ENCODE results near the gene CACNA1G.

The CACNA1G gene

GRCh38 chr17:50631908-50632571, 71.5 kb downstream of the CACNA1G start:
- H3K27me3 ChIP-seq (ENCODE audit: insufficient read depth, low read length, poor library complexity), result peaks cover 31% of the 10 kb centered on the region
- no peak overlapping the region for H3K4me2 ChIP-seq (ENCODE audit: insufficient read depth, low read length)
- H3K79me2 ChIP-seq (ENCODE audit: insufficient read depth, low read length), result no peaks in the 10 kb centered on the region
- no peak overlapping the region for H2AFZ ChIP-seq (ENCODE audit: low read depth, low read length)
- H3K4me1 ChIP-seq (ENCODE audit: insufficient read depth, low read length), result no peaks in the 10 kb centered on the region
- DNase-seq, result no peak
- no peaks in the 10 kb centered on the region for H3K9me3 ChIP-seq (ENCODE audit: insufficient read depth, low read length, severe bottlenecking)
- no peak overlapping the region for H3K4me3 ChIP-seq (ENCODE audit: low read depth in 1 of 2, low read length in 2 of 2)
- no peak overlapping the region for H3K27ac ChIP-seq (ENCODE audit: low read length)
- no peak for TF ChIP-seq EZH2 (IDR thresholded peaks at IDR 0.05; ENCODE audit: borderline replicate concordance, low read depth, low read length, severe bottlenecking)
- TF ChIP-seq CTCF (IDR thresholded peaks at IDR 0.05; ENCODE audit: borderline replicate concordance, extremely low read depth, low read length, poor library complexity, severe bottlenecking), result no peak
- ATAC-seq (ENCODE audit: insufficient read depth, low read depth), result no peak
- no peak overlapping the region for H3K9ac ChIP-seq (ENCODE audit: low read depth, low read length)
- H4K20me1 ChIP-seq (ENCODE audit: insufficient read depth, low read length), result peaks cover 13% of the 10 kb centered on the region
- no peaks in the 10 kb centered on the region for H3K36me3 ChIP-seq (ENCODE audit: insufficient read depth, low read length)

- H3K9ac ChIP-seq (ENCODE audit: low read depth, low read length), result no peak overlapping the region
- no peak overlapping the region for H3K4me2 ChIP-seq (ENCODE audit: insufficient read depth, low read length)
- no peak overlapping the region for H3K27ac ChIP-seq (ENCODE audit: low read length)
- no peak overlapping the region for H2AFZ ChIP-seq (ENCODE audit: low read depth, low read length)
- H3K27me3 ChIP-seq (ENCODE audit: insufficient read depth, low read length, poor library complexity), result peaks cover 28% of the 10 kb centered on the region
- H3K79me2 ChIP-seq (ENCODE audit: insufficient read depth, low read length), result no peaks in the 10 kb centered on the region
- no peaks in the 10 kb centered on the region for H3K4me1 ChIP-seq (ENCODE audit: insufficient read depth, low read length)
- ATAC-seq (ENCODE audit: insufficient read depth, low read depth) (no peak), DNase-seq (no peak)
- H3K36me3 ChIP-seq (ENCODE audit: insufficient read depth, low read length), result no peaks in the 10 kb centered on the region
- no peak for TF ChIP-seq EZH2 (IDR thresholded peaks at IDR 0.05; ENCODE audit: borderline replicate concordance, low read depth, low read length, severe bottlenecking)
- TF ChIP-seq CTCF (IDR thresholded peaks at IDR 0.05; ENCODE audit: borderline replicate concordance, extremely low read depth, low read length, poor library complexity, severe bottlenecking), result no peak
- no peaks in the 10 kb centered on the region for H3K9me3 ChIP-seq (ENCODE audit: insufficient read depth, low read length, severe bottlenecking)
- H3K4me3 ChIP-seq (ENCODE audit: low read depth in 1 of 2, low read length in 2 of 2), result no peak overlapping the region
- H4K20me1 ChIP-seq (ENCODE audit: insufficient read depth, low read length), result peaks cover 13% of the 10 kb centered on the region
Measured at GRCh38 chr17:50632637-50633036, 72.1 kb downstream of the CACNA1G start.

GRCh38 chr17:50633683-50634082, 73.2 kb downstream of the CACNA1G start:
- Histone ChIP-seq H3K27me3 (ENCODE audit: insufficient read depth, low read length, poor library complexity) (peaks cover 18% of the 10 kb centered on the region), H2AFZ (ENCODE audit: low read depth, low read length) (no peak overlapping the region), H3K36me3 (ENCODE audit: insufficient read depth, low read length) (no peaks in the 10 kb centered on the region), H4K20me1 (ENCODE audit: insufficient read depth, low read length) (peaks cover 13% of the 10 kb centered on the region), H3K4me1 (ENCODE audit: insufficient read depth, low read length) (no peaks in the 10 kb centered on the region), H3K4me3 (ENCODE audit: low read depth in 1 of 2, low read length in 2 of 2) (no peak overlapping the region), H3K9ac (ENCODE audit: low read depth, low read length) (no peak overlapping the region), H3K79me2 (ENCODE audit: insufficient read depth, low read length) (no peaks in the 10 kb centered on the region), H3K27ac (ENCODE audit: low read length) (no peak overlapping the region), H3K4me2 (ENCODE audit: insufficient read depth, low read length) (no peak overlapping the region), H3K9me3 (ENCODE audit: insufficient read depth, low read length, severe bottlenecking) (no peaks in the 10 kb centered on the region)
- TF ChIP-seq CTCF (IDR thresholded peaks at IDR 0.05; ENCODE audit: borderline replicate concordance, extremely low read depth, low read length, poor library complexity, severe bottlenecking), result no peak
- no peak for TF ChIP-seq EZH2 (IDR thresholded peaks at IDR 0.05; ENCODE audit: borderline replicate concordance, low read depth, low read length, severe bottlenecking)
- ATAC-seq (ENCODE audit: insufficient read depth, low read depth) (no peak), DNase-seq (no peak)
